Measurements from ENCODE around the gene BRINP1.
A peak's percentile ranks its signal among the peaks of the same experiment; 100 is the strongest.

The BRINP1 gene, protein sequence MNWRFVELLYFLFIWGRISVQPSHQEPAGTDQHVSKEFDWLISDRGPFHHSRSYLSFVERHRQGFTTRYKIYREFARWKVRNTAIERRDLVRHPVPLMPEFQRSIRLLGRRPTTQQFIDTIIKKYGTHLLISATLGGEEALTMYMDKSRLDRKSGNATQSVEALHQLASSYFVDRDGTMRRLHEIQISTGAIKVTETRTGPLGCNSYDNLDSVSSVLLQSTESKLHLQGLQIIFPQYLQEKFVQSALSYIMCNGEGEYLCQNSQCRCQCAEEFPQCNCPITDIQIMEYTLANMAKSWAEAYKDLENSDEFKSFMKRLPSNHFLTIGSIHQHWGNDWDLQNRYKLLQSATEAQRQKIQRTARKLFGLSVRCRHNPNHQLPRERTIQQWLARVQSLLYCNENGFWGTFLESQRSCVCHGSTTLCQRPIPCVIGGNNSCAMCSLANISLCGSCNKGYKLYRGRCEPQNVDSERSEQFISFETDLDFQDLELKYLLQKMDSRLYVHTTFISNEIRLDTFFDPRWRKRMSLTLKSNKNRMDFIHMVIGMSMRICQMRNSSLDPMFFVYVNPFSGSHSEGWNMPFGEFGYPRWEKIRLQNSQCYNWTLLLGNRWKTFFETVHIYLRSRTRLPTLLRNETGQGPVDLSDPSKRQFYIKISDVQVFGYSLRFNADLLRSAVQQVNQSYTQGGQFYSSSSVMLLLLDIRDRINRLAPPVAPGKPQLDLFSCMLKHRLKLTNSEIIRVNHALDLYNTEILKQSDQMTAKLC

DNA sequence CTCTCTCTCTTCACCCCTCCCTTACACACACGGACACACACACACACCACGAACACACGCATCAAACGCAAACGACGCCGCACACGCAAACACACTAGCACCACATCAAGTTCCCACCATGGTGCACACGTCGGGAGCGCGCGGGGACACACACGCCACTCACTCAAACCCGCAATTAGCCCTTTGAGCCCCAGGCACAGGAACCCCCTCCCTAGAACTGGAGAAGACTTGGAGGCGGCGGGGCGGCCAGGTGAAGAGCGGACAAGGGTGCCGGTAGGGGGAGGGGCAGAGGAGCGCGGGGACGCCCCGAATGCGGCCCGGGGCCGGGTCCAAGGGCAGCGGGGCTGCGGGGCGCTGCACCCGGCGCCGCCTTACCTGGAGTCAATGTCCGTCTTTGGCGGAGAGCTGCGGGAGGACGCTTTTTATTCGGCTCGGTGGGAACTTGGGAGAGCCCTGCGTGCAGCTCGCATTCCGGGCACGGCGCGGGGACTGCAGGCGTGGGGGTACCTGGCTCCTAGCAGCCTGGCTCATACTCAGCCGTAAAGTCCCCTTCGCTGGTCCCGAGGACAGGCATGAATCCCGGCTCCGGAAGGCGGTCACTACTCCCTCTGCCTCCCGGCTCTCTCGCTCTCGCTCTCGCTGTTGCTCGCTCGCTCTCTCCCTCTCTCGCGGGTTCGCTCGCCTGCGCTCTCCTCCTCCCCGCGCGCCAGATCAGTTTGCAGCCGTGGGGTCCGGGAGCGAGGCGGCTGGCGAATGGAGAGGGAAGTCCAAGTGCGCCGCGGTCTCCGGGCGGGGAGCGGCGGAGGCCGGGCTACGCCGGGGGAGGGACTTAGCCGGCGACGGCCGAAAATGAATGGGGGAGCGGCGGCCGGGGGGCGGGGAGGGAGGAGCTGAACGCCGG, at the start of gene BRINP1:
Gene BRINP1 (minus strand): TSS at position 755 of the 901 bp plus-strand sequence. CDS start 56,080 bp downstream, outside the sequence.
- DNase-seq (ENCODE audit: low spot score): peak; percentile 82

DNA sequence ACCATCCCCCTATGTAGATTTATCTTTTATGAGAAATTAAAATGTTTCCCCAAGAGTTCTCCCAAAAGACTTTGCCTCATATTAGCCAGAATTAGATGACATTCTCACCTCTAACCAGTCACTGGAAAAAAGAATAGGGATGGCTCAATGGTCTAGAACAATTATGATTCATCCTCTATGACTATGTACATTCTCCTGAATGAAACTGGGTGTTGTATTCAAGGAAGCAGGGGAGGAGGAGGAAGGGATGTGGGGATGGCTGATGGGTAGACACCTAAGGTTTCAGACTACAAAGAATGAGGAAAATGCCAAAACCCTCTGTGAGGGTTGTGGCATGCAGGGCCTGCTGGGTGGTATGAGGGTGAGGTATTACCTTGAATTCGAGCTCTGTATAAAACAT, 49.5 kb upstream of the BRINP1 start:
- no peak for DNase-seq (ENCODE audit: low spot score)

DNA sequence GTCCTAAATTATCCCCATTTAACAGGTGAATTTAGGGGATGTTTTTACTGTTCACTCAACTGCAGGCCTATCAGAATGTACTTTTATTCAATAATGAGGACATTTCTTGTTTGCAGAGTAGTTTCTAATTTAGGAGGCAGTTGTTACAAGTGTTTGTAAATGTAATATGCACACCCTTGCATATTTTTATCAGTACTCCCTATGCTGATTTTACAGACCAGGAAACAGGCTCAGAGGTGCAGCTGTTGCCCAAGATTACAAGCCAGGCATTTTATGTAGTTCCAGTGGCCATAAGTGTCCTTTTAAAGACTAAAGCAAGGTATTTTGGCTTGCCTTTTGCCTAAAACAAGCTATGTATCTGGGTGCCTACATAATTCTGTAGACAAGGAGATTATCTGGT, 47.6 kb upstream of the BRINP1 start:
- no peak for DNase-seq (ENCODE audit: low spot score)

DNA sequence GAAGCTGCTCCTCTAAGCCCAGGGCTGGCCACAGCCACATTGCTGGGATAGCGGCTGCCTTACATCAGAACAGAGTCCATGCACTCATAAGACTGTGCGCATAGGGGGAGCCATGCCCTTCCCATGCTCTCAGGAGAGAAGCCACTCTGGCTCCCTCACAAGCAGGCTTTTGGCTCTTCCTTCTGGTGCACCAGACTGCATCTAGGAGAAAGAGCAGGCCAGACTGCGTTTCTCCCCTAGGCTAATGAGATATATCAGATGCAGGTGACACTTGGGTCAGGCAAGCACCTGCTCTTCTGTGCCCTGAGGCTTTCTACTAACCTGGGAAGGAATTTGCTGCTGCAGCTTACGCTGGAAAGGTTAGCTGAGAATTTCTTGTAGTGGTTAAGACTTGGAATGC, 43.2 kb upstream of the BRINP1 start:
- no peak for DNase-seq (ENCODE audit: low spot score)

DNA sequence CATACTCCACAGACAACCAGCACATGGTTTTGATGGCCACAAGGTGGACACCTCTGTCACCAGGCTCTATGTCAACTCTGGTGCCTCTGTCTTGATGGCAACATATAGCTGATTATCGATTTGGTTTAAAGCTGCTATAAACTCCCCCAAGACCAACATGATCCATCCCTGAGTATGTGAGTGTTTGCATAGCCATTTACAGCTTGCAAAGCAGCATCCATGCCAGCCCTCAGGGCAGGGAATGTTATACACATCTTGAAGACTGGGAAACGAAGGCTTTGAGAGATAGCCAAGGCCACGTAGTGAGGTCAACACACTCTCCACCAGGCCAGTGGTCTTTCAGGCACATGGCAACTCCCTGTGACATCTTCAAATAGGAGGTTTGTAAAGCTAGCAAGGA, 40.3 kb upstream of the BRINP1 start:
- DNase-seq (ENCODE audit: low spot score): no peak

DNA sequence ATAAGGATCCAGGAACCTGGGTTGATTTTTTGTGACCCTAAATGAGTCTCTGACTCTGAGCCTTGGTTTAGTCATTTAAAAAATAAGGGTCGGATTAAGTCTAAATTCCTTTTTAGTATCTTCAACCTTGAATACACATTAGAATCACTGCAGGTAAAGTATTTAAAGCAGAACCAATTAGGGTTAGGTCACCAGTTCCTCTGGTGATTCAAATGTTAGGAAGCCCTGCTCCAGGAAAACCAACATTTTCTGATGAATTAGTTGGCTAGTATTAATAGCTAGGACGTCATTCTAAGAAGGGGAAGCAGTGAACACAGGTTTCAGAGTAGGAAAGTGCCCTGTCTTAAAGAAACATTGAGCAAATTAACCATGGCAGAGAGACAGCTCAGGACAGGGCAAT, 31.4 kb upstream of the BRINP1 start:
- no peak for DNase-seq (ENCODE audit: low spot score)

DNA sequence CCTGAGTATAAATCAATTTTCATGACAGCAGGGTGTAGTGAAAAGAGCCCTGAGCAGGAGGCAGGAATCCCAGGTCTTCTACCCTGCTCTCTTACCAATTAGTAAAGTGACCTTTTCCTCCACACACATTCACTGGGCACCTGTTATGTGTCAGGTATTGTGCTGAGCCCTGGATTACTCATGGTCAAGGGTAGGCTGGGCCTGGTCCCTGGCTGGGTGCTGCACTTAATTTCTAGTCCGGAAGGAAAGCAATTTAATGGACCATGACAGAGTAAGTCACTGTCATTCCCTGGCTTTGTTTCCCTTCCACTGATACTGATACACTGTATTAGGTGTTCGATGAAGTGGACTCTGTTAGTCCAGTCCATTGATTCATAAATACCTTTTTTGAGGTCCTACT, 29.1 kb upstream of the BRINP1 start:
- no peak for DNase-seq (ENCODE audit: low spot score)

DNA sequence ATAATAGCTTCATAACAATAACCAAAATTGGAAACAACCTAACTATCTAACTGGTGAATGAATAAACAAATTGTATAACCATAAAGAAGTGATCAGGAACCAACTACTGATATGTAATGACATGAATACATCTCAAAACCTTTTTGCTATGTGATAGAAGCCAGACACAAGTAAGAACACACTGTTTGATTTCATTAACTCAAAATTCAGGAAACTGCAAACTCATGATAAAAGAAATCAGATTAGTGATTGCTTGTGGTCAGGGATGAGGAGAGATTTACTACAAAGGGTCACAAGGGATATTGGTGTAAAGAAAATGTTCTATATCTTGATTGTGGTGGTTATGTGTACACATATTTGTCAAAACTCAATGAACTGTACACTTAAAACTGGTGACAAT, 22.6 kb upstream of the BRINP1 start:
- DNase-seq (ENCODE audit: low spot score): no peak

DNA sequence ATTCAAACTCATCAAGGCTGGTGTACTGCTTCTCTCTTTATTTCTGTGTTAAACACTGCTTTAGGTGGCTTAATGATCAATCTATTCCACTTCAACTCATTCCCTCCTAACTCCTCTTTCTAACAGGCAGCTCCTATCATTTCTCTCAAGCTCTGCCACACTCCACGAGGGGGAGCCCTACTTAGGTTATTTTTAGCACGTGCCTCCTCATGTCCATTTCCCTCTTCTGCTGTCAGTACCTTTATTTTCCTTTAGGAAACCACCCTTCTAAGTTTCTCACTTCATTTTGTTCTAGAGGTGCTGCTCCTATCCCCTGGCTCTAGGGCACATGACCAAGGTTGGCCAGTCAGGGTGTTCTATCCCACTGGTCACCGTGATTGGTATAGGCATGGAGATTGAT, 6.7 kb upstream of the BRINP1 start:
- no peak for DNase-seq (ENCODE audit: low spot score)

DNA sequence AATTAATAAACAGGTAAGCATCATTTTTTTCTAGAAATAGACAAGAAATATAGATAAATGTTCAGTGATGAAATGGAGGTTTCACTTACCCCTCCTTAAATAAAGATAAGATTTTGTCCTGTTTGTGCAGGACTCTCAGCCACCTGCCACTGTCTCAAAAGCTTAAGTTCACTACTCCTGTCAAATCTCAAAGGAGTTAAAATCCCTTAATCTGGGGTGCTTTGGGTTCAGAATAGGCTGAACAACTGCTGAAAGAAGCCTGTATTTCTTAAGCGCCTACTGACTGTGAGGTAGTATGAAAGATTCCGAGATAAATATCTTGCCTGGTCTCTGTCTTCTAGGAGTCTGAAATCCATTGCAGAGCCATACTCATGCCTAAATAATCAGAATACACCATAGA, 3.7 kb upstream of the BRINP1 start:
- no peak for DNase-seq (ENCODE audit: low spot score)

DNA sequence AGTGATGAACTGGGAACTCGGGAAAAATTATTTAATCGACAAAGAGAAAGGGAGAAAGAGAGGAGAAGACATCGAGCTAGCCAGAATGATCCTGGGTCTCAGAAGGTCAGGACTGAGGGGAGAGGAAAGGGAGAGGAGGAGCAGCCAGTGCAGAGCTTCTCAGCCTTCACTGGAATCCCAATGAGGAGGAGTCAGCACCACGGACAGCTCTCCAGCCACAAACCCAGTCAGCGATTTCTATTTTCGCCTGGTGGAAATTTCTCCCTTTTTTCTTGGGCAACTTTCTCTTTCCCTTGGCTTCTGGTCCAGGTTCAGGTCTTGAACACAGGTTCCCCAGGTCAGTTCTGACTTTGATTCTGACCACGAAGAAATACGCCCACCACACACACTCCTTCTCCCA, 1.6 kb upstream of the BRINP1 start:
- peak; percentile 43 for DNase-seq (ENCODE audit: low spot score)

DNA sequence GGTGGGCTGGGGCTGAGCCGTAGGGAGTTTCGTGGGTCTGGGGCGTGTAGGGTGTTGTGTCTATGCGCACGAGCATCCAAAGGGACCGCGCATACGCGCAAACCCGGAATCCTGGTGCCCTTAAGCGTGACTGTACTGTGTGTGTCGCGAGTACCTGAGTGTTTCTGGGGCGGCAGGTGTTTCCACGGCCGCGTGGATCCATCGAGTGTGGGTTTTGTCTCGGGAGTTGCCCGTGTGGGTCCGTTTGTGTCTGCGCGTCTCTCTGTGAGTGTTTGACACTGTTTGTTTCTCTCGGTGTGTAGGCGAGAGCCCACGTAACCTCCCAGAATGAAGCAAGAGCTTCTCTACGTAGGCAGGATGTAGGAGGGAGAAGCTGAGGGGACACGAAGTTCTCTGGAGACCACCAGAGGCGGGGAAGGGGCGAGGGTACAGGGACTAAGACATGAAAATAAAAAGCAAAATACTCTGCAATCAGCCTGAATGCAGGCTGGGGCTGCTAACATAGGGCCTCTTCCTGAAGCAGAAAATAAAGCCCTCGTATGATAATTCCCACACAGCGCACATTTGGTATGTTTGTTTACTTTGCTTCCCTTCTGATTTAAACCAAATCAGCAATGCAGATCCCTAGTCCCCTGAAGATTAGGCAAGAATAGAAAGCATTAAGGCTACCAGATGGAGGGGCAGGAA, 588 bp upstream of the BRINP1 start:
- peak; percentile 29 for DNase-seq (ENCODE audit: low spot score)

DNA sequence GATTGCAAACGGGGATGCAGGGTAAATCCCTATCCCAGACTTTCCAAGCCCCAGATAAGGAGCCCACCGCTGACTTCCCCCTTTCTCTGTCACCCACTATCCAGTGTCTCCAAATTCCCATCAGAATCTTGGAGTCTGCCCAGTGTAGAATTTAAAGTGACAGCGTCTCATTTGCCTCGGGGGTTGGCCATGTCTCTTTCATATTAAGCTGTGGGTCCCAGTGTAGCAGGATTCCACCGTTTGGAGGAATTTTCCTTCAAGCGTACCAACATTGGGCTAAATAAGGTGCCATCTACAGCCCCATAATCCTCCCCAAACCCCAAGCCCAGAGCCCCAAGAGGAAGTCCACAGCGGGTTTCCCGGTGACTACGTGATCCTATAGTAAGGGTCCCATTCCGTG, 1.1 kb downstream of the BRINP1 start:
- peak; percentile 34 for DNase-seq (ENCODE audit: low spot score)

DNA sequence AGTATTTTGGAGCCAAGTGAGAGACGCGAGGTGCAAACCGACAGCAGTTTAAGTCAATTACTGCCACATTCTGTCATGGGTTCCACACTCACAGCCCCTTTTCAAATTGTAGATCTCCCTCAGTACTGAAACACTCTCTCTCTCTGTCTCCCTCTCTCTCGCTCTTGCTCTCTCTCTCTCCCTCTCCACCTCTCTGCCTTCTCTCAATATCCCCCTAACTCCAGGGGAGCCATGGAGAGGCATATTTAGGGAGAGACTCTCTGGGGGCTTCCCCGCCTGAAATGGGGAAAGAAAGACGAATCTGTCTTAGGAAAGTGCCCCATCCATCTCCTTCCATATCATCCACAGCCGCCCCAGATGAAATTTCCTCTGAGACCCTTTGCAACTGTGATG, 1.6 kb downstream of the BRINP1 start:
- DNase-seq (ENCODE audit: low spot score): no peak

DNA sequence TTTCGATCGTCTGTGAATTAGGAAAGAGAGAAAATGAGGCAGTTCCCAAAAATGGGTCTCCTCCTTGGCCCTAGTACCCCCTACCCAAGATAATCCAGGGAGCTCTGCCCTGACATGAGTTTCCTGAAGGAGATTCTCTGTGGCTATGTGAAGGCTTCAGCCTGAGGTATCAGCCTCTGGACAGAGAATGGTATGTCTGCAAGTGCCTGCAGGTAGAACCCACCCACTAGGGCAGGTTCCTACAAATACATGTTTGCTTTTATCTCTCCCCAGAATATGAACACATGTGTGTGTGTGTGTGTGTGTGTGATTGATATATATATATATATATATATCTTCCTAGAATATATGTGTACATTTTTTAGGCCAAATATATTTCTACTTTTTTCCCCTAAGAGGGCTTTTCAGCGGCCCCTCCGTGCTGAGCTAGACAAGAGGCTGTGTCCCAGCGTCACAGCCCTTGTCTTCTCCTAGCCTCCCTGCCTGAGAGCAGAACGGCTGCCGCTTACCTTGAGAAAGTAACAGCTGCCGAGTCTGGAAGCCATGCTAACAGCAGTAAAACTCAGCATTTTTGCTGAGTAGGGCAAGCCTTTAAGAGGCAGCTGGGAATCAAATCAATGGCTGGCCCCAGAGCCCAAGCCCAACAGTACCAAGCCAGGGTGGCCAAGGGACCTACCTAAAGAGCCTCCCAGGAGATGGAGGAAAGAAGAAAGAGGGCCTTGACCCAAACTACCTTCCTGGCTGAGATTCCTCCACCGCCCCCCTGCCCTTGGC, 2.1 kb downstream of the BRINP1 start:
- DNase-seq (ENCODE audit: low spot score): no peak

DNA sequence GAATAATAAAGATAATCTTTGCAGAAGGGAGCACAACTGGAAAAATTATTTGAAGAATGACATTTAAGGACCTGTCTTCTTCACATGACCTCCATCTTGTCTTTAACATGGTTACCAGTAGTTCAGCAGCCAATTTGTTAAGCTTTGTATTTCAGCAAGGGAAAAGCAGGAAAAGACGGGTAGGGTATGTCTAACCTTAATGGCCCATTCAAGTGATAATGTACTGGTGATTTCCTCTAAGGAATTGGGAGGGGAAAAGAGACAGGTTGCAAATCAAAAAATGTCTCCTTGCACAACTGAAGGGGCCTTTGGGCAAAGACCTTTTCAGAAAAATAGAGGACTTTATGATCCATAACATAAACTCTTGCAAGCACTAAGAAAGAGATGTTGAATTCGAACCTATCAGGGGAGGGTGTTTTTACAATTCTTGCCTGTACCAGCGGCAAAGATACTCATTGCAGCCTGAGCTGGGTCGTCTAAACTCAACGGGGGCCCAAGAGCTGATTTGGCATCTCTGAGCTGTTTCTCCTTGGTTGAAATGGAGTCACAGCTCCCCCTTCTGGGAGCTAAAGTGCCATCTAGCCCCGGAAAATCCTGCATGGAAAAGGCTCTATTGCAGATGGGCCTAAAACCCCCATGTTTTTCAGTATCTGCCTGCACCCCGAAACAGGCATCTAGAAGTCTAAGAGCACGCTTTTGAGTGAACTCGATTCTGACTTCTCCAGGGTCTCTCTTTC, 3.8 kb downstream of the BRINP1 start:
- DNase-seq (ENCODE audit: low spot score): peak; percentile 78

DNA sequence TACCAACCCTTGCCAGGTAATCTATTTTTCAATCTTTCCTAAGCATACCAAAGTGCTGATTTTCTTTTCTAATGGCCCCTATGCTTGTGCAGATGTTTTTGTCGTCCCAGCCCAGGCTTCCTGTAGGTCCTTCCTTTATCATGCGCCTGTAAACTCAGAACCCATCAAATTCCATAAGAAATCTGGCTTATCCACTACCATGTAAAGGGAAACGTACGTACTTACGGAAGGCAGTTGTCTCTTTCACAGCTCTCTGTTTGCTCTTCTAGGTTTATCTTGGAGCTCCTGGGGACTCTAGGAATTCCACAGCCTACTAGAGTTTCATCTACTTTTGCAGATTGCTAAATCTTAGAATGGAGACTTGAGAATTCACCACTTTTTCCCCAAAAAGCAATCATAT, 9.0 kb downstream of the BRINP1 start:
- DNase-seq (ENCODE audit: low spot score): no peak

DNA sequence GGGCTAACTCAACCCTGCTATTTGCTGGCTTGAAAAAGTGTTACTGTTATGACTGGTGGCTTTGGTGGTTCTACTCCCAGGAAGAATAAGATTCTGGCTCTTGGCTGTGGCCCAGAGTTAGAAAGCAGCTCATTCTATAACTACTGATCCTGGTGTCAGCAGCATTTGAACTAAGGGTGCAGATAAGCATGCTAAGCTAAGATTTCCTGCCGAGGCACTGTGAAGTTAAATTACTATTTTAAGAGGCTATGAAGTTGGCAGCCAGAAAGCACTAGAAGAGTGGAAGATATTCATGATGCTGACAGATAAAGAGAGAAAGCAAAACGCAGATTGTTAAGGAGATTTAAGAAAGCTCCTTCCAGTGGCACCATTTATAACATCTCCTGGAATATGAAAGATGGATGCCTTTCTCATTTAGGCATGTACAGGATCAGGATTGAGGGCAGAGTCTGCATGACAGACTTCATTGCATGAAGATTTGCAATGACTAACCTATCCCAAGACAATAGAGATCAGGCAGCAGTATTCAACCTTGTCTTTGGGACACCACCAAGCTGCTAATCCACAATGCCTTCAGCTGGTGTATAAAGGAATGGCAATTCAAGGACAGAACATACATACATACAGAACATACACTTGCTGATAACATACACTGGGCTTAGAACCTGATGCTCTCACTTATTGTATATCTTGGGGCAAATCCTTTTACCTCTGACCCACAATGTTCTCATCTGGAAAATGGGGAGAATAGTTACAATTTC, 11.7 kb downstream of the BRINP1 start:
- no peak for DNase-seq (ENCODE audit: low spot score)

DNA sequence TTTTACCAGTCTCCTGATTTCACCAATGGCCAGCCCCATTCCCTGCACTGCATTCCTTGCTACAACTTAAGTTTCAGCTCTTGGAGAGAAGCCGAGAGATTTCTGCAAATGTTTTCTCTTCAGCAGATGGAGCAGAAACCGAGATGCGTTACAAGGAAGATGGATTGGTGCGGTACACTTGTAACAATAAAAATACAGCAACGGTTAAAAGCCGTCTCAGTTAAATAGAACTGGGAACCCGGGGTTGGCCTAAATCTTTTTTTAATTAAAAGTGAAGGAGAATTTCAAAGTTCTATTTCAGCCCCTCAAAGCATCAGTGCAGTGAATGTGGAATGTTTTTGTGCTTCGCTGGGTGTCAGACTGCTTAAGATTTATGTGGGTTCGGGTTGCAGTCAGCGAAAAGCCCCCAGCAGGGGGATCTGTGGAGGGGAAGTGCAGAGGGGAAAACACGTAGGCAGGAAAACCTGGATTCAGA, 19.8 kb downstream of the BRINP1 start:
- no peak for DNase-seq (ENCODE audit: low spot score)
